HepG2 (cell line): ENCODE results near the gene ZNF683. TPM values are rescaled to one million over a fixed set of nuclear protein-coding genes. Genes with fewer than 3 reads are reported as not detected.

Source experiments
- HMGXB3 ChIP-seq: sonication (generic); formaldehyde crosslinking; IDR thresholded peaks from 2 replicates; pipeline ENCODE4 v1.4.0; 2020; ENCODE audit warnings: missing genetic modification reagents, borderline replicate concordance
- HOMEZ ChIP-seq: IDR thresholded peaks from 2 replicates; pipeline ENCODE4 v1.6.1; 2016; ENCODE audit warnings: low read depth
- IRF2 ChIP-seq: IDR thresholded peaks from 2 replicates; pipeline ENCODE4 v1.6.1; 2018; ENCODE audit warnings: missing genetic modification reagents, missing compliant biosample characterization
- NFIC ChIP-seq: IDR thresholded peaks from 2 replicates; pipeline ENCODE4 v1.6.1; 2012; ENCODE audit warnings: mild to moderate bottlenecking, low read length, inconsistent platforms
- PHB2 ChIP-seq: fragments of 450-650 bp; IDR thresholded peaks from 2 replicates; pipeline ENCODE4 v1.6.1; 2018; ENCODE audit not compliant: partially characterized antibody
- PHF5A ChIP-seq: IDR thresholded peaks from one replicate; pipeline ENCODE4 v1.6.1; 2018; ENCODE audit warnings: low read depth, missing genetic modification reagents; ENCODE audit not compliant: unreplicated experiment
- SAP130 ChIP-seq: IDR thresholded peaks from 2 replicates; pipeline ENCODE4 v1.6.1; 2016; ENCODE audit warnings: low read depth
- SOX13 ChIP-seq, 3 experiments: fragments of 450-650 bp in 1 of 3; sonication (generic) in 1 of 3; formaldehyde crosslinking in 1 of 3; IDR thresholded peaks in 2 of 3; conservative IDR thresholded peaks in 1 of 3; 2 replicates each; pipeline versions ENCODE4 v1.5.0 to v1.6.1; 2016 to 2020; ENCODE audit warnings: antibody characterized with exemption in 1 of 3, mild to moderate bottlenecking in 1 of 3, missing compliant biosample characterization in 1 of 3, missing genetic modification reagents in 1 of 3, moderate library complexity in 1 of 3
- SOX6 ChIP-seq, 2 experiments: fragments of 450-650 bp in 1 of 2; sonication (generic) in 1 of 2; formaldehyde crosslinking in 1 of 2; IDR thresholded peaks; 2 replicates each; pipeline versions ENCODE4 v1.4.0 to v1.6.1; 2017 to 2020; ENCODE audit warnings: antibody characterized with exemption in 1 of 2, mild to moderate bottlenecking in 1 of 2, missing genetic modification reagents in 1 of 2
- TBP ChIP-seq: sonication (generic); formaldehyde crosslinking; IDR thresholded peaks from 2 replicates; pipeline ENCODE4 v1.5.0; 2020; ENCODE audit warnings: missing genetic modification reagents
- ZBTB39 ChIP-seq: sonication (generic); formaldehyde crosslinking; IDR thresholded peaks from 2 replicates; pipeline ENCODE4 v1.5.0; 2020; ENCODE audit warnings: missing genetic modification reagents
- ZFP41 ChIP-seq: sonication (generic); formaldehyde crosslinking; IDR thresholded peaks from 2 replicates; pipeline ENCODE4 v1.4.0; 2020; ENCODE audit warnings: mild to moderate bottlenecking, missing genetic modification reagents, borderline replicate concordance
- ZNF18 ChIP-seq: sonication (generic); formaldehyde crosslinking; IDR thresholded peaks from 2 replicates; pipeline ENCODE4 v1.8.0; 2022; ENCODE audit warnings: mild to moderate bottlenecking, missing genetic modification reagents; ENCODE audit not compliant: insufficient replicate concordance
- ZNF281 ChIP-seq: sonication (generic); formaldehyde crosslinking; IDR thresholded peaks from 2 replicates; pipeline ENCODE4 v1.4.0; 2020; ENCODE audit warnings: missing genetic modification reagents, borderline replicate concordance
- ZNF883 ChIP-seq: sonication (generic); formaldehyde crosslinking; IDR thresholded peaks from 2 replicates; pipeline ENCODE4 v1.5.1; 2020; ENCODE audit warnings: mild to moderate bottlenecking, missing genetic modification reagents; ENCODE audit errors: not compliant biosample characterization
- polyA plus RNA-seq, 8 experiments: library from polyadenylated mRNA; depleted of rRNA in 3 of 8; stranded (reverse) in 7 of 8; unstranded in 1 of 8; fragments of >200 nt; fragmentation: Illumina TruSeq in 4 of 8; extraction: Trizol in 4 of 8; gene quantifications; 2 replicates each; pipeline versions ENCODE4 v1.2.1 to v1.2.3, GENCODE V29; 2011 to 2016; ENCODE audit warnings: low read depth in 4 of 8, missing spikeins in 1 of 8, mixed read lengths in 1 of 8; ENCODE audit not compliant: insufficient read depth in 1 of 8
- total RNA-seq, 5 experiments: library from RNA; depleted of rRNA; stranded (reverse); fragments of >200 nt; fragmentation: Illumina TruSeq; extraction: Trizol; gene quantifications; 2 replicates each; pipeline ENCODE4 v1.2.3, GENCODE V29; 2016; ENCODE audit warnings: low read depth in 1 of 5

Gene ZNF683
- total and polyA plus RNA-seq, 2 of the 13 experiments (the other 11 are each of a cell fraction or from before 2014, with no cell fraction given): not detected

GRCh38 chr1:26387447-26387846 lies 14.9 kb upstream of the ZNF683 start (continued):
- 0 out of 2 replicates have a peak, but pooled peaks have one; percentile 20 for TF ChIP-seq HMGXB3 (CRISPR knock-in tag)
- TF ChIP-seq ZNF18 (CRISPR knock-in tag): peak; percentile 98
- TF ChIP-seq PHB2: no peak
- TF ChIP-seq ZNF281 (CRISPR knock-in tag): peak; percentile 47; the same call in 1 of the 2 replicates
- TF ChIP-seq HOMEZ: peak; percentile 47; the same call in 1 of the 2 replicates
- TF ChIP-seq ZBTB39 (CRISPR knock-in tag): no peak
- no peak for TF ChIP-seq ZNF883
- TF ChIP-seq SOX13 (IDR thresholded peaks at IDR 0.05): peak; percentile 46; the same call in 1 of the 2 replicates
- peak in 1 of 2 experiments; percentile 67; a peak in 2 of 4 replicates for TF ChIP-seq SOX13 (CRISPR knock-in tag; conservative IDR thresholded peaks at IDR 0.05 in 1 of 2, IDR thresholded peaks at IDR 0.05 in 1 of 2)
- peak; percentile 75 for TF ChIP-seq SAP130
- TF ChIP-seq NFIC: no peak
- TF ChIP-seq ZFP41 (CRISPR knock-in tag): no peak
- TF ChIP-seq TBP: no peak
- TF ChIP-seq IRF2 (CRISPR knock-in tag): peak; percentile 77
- peak; percentile 87 for TF ChIP-seq PHF5A (CRISPR knock-in tag)
- no peak for TF ChIP-seq SOX6 (IDR thresholded peaks at IDR 0.05)
- TF ChIP-seq SOX6 (CRISPR knock-in tag; IDR thresholded peaks at IDR 0.05): peak; percentile 92
